Measurements from ENCODE around the gene SHISAL2B.

SHISAL2B gene

DNA sequence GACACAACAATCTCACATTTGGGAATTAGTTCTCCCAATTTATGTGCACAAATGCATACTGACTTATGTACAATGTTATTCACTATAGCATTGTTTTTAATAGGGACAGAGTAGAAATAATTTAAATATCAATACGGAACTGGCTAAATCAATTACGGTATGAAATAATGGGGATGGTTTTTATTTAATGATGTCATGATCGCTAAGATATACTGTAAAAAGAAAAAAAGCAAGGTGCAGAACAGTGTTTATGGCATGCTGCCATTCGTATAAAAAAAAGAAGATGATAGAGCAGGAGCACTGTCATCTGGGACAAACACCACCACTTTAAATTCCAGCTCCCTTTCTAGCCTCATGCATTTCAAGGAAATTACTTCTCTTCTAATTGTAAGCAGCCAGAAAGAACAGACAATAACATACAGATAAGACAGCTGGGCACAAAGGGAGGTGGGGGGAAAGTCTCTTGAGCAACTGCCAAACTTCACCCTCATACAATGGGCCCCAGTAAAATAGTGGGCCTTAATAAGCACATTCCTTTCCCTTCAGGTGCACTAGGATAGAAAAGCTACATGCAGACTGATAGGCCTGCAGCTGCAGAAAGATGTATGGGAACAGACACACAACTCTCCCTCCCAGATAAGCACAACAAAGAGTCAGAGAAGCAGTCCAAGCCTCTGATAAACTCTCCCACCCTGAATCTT, 69.8 kb downstream of the SHISAL2B start:
- H3K36me3 ChIP-seq (ENCODE audit: insufficient read depth, low read length) = peaks cover 50% of the 10 kb centered on the region
- no peak overlapping the region for H3K27ac ChIP-seq
- DNase-seq (ENCODE audit: low read depth, low spot score) = no peak
- no peak overlapping the region for H3K4me3 ChIP-seq
- H3K9me3 ChIP-seq (ENCODE audit: low read depth, low read length) = no peaks in the 10 kb centered on the region
- H3K9ac ChIP-seq (ENCODE audit: insufficient read length) = no peak overlapping the region
- TF ChIP-seq EZH2 (IDR thresholded peaks at IDR 0.05) (no peak), POLR2AphosphoS5 (IDR thresholded peaks at IDR 0.05; ENCODE audit: borderline replicate concordance, low read depth, low read length) (no peak), FOXP2 (optimal IDR thresholded peaks at IDR 0.05; ENCODE audit: control extremely low read depth, extremely low read length, insufficient read depth) (no peak)

DNA sequence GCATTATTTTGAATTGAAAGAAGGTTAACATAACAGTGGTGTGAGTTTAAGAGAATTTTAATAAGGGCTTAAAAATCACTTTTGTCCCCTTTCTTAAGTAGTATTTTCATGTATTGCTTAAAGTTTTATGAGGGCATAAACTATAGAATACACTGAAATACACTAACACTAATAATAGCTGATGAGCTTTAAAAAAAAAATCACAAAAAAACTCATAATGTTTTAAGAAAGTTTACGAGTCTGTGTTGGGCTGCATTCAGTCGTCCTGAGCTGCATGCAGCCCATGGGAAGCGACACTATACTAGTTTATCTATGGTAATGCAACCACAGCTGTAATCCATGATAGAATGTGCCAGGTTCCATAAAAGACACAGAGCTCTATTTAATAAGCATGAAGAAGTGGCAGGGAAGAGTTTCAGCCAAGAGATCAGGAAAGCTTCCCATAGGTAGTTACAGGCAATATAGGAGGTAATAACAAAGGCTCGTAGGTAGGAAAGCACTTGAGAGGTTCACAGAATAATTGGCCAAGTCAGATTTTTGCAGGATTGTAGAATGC, 73.7 kb downstream of the SHISAL2B start:
- Histone ChIP-seq H3K27ac (no peak overlapping the region), H3K36me3 (ENCODE audit: insufficient read depth, low read length) (peaks cover 49% of the 10 kb centered on the region), H3K9ac (ENCODE audit: insufficient read length) (no peak overlapping the region), H3K4me3 (no peak overlapping the region), H3K9me3 (ENCODE audit: low read depth, low read length) (no peaks in the 10 kb centered on the region)
- TF ChIP-seq FOXP2 (optimal IDR thresholded peaks at IDR 0.05; ENCODE audit: control extremely low read depth, extremely low read length, insufficient read depth) = no peak
- no peak for TF ChIP-seq EZH2 (IDR thresholded peaks at IDR 0.05)
- TF ChIP-seq POLR2AphosphoS5 (IDR thresholded peaks at IDR 0.05; ENCODE audit: borderline replicate concordance, low read depth, low read length) = no peak
- DNase-seq (ENCODE audit: low read depth, low spot score) = no peak

DNA sequence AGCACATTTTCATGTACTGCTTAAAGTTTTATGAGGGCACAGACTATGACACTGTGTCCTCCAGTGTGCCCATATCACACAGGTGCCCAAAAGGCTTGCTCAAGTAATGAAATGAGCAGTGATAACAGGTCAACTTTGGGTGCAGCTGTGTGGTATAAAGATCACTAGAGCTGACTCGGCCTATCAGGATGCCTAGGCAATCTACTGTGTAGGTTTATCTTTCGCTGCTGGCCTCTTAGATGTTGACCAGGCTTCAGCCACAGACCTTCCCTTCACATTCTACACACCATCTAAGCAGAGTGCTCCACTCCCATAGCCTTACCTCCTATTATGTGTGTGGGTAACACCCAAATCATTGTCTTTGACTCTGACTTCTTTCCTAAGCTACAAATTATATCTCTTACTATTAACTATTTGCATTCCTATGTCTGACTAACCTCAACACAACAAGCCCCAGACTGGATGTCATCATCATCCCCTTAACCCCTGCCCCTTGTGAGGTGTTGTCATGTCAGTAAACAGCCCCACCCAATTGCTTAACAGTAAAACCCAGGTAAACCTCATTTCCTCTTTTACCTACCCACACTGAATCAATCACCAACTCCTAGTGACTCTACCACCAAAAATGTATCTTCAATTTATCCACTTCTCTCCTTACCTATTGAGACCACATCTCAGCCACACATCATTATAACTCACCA, 75.7 kb downstream of the SHISAL2B start:
- Histone ChIP-seq H3K9me3 (ENCODE audit: low read depth, low read length) (no peaks in the 10 kb centered on the region), H3K9ac (ENCODE audit: insufficient read length) (no peak overlapping the region), H3K36me3 (ENCODE audit: insufficient read depth, low read length) (peaks cover 43% of the 10 kb centered on the region), H3K4me3 (no peak overlapping the region), H3K27ac (no peak overlapping the region)
- TF ChIP-seq POLR2AphosphoS5 (IDR thresholded peaks at IDR 0.05; ENCODE audit: borderline replicate concordance, low read depth, low read length) = no peak
- no peak for TF ChIP-seq EZH2 (IDR thresholded peaks at IDR 0.05)
- no peak for DNase-seq (ENCODE audit: low read depth, low spot score)

DNA sequence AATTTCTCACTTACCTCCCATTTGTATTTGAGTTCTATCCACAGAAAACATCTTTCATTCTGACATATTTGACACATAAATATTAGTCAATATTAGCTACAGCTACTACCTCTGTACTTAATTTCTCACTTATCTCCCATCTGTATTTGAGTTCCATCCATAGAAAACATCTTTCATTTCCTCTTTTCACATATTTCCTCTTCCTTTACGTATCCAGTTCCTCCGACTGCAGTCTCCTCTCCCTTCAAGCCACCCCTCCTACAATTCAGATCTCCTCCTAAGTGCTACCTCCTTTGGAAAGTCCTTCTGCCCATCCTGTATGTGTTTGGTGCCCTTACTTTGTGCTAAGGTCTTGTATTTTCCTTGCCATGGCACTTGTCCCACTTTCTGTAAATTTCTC, 76.6 kb downstream of the SHISAL2B start:
- Histone ChIP-seq H3K4me3 (peak overlapping the region; percentile 92), H3K9me3 (ENCODE audit: low read depth, low read length) (no peaks in the 10 kb centered on the region), H3K27ac (no peak overlapping the region), H3K9ac (ENCODE audit: insufficient read length) (peak overlapping the region; percentile 99), H3K36me3 (ENCODE audit: insufficient read depth, low read length) (peaks cover 39% of the 10 kb centered on the region)
- DNase-seq (ENCODE audit: low read depth, low spot score) = no peak
- no peak for TF ChIP-seq FOXP2 (optimal IDR thresholded peaks at IDR 0.05; ENCODE audit: control extremely low read depth, extremely low read length, insufficient read depth)
- TF ChIP-seq EZH2 (IDR thresholded peaks at IDR 0.05) = no peak

Measured in SK-N-MC (cell line).